OCI-LY1 (cell line): ENCODE results near the gene BAHD1.

ENCODE experiments used
- H2AFZ ChIP-seq: fragments of 200-600 bp; sonication (generic), shearing (Covaris generic); 2 replicates; pipeline ENCODE4 v1.6.0; 2014; ENCODE audit warnings: antibody characterized with exemption, mild to moderate bottlenecking, low read length
- H3F3A ChIP-seq: fragments of 200-600 bp; sonication (generic), shearing (Covaris generic); 2 replicates; pipeline ENCODE4 v1.6.0; 2014; ENCODE audit warnings: mild to moderate bottlenecking, antibody characterized with exemption, low read length, moderate library complexity; ENCODE audit not compliant: insufficient read depth
- H3K27ac ChIP-seq: fragments of 200-600 bp; sonication (generic); 2 replicates; pipeline ENCODE4 v1.5.1; 2014; ENCODE audit warnings: low read length, mixed run types, mild to moderate bottlenecking, low read depth; ENCODE audit not compliant: poor library complexity, severe bottlenecking
- H3K27me3 ChIP-seq: fragments of 200-600 bp; sonication (generic); 2 replicates; pipeline ENCODE4 v1.6.0; 2014; ENCODE audit warnings: antibody characterized with exemption, mild to moderate bottlenecking, low read length, moderate library complexity; ENCODE audit not compliant: insufficient read depth
- H3K36me3 ChIP-seq: fragments of 200-600 bp; sonication (generic); 2 replicates; pipeline ENCODE4 v1.6.1; 2014; ENCODE audit warnings: mild to moderate bottlenecking, antibody characterized with exemption, low read length, moderate library complexity, mixed read lengths; ENCODE audit not compliant: insufficient read depth
- H3K4me1 ChIP-seq: fragments of 200-600 bp; sonication (generic); 2 replicates; pipeline ENCODE4 v1.5.1; 2014; ENCODE audit warnings: mild to moderate bottlenecking, low read length, moderate library complexity; ENCODE audit not compliant: insufficient read depth, severe bottlenecking
- H3K4me2 ChIP-seq: fragments of 200-600 bp; sonication (generic), shearing (Covaris generic); 2 replicates; pipeline ENCODE4 v1.6.1; 2014; ENCODE audit warnings: low read length
- H3K4me3 ChIP-seq: fragments of 200-600 bp; sonication (generic); 2 replicates; pipeline ENCODE4 v1.5.1; 2014; ENCODE audit warnings: low read length, low read depth, mild to moderate bottlenecking, mixed read lengths; ENCODE audit not compliant: poor library complexity, severe bottlenecking
- H3K79me2 ChIP-seq: fragments of 200-600 bp; shearing (Covaris generic); 2 replicates; pipeline ENCODE4 v1.6.1; 2016; ENCODE audit warnings: mixed run types, low read length, mixed read lengths; ENCODE audit not compliant: insufficient read depth
- H3K9ac ChIP-seq: fragments of 200-600 bp; sonication (generic), shearing (Covaris generic); 2 replicates; pipeline ENCODE4 v1.6.1; 2014; ENCODE audit warnings: mild to moderate bottlenecking, low read length, mixed read lengths
- H3K9me2 ChIP-seq: fragments of 200-600 bp; sonication (generic), shearing (Covaris generic); 2 replicates; pipeline ENCODE4 v1.6.1; 2014; ENCODE audit warnings: low read depth, mild to moderate bottlenecking, low read length, mixed read lengths
- H3K9me3 ChIP-seq: fragments of 200-600 bp; shearing (Covaris generic); 2 replicates; pipeline ENCODE4 v1.6.1; 2014; ENCODE audit warnings: low read length, mixed read lengths
- H4K20me1 ChIP-seq: fragments of 200-600 bp; sonication (generic), shearing (Covaris generic); 2 replicates; pipeline ENCODE4 v1.6.0; 2016; ENCODE audit warnings: mild to moderate bottlenecking, low read length; ENCODE audit not compliant: insufficient read depth
- EZH2 ChIP-seq: fragments of 200-600 bp; sonication (generic), shearing (Covaris generic); IDR thresholded peaks from 2 replicates; pipeline ENCODE4 v1.8.0; 2017; ENCODE audit warnings: borderline replicate concordance, mixed run types, mild to moderate bottlenecking, antibody characterized with exemption, low read length, moderate library complexity, mixed read lengths
- TF ChIP-seq, protein P1 (sequence below): fragments of 200-600 bp; sonication (generic), shearing (Covaris generic); IDR thresholded peaks from 2 replicates; pipeline ENCODE4 v1.5.1; 2017; ENCODE audit warnings: mild to moderate bottlenecking, antibody characterized with exemption, low read length, moderate library complexity, mixed read lengths

BAHD1 gene

DNA sequence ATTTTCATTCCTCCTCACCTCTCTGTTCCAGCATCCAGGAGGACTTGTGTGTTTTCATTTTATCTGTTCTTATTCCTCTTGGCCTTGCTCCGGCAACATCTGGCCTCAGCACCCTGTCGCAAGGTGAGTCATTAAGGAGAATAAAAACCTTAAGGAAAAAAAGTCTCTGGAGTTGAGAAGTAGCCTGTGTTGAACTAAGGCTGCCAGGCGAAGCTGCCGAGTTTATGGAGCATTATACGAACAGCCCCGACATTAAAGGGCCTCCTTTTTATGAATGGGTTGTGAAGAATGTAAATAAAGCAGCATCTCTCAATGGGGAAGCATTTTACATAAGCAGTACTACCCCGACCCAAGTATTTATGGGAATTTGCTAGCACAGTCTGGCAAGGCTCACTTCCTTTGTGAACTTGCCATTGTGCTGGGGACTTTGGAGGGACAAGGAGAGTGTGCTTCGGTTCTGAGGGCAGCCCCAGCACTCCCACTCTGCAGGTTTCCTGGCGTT lies 4.7 kb downstream of the BAHD1 start:
- Histone ChIP-seq H3K9me3 (no peaks in the 10 kb centered on the region), H2AFZ (no peak overlapping the region), H3K4me2 (no peak overlapping the region)

DNA sequence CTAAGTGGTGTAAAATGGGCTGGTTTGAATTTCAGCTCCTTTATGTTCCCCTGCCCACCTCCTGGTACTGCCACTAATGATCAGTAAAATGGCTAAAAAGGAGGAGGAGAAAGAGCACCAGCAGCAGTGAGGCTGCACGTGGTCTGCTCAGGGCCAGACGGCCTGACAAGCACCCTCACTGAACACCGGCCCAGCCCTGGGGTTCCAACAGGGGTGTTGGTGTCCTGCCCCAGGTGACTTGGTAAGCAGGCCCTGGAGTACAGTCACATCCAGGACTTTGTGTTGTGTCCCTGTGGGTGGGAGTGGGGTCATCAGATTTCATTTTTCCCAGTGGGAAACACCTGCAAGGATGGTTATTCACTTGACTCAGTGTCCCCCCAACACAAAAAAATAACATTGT lies 5.4 kb downstream of the BAHD1 start:
- Histone ChIP-seq H3K27ac (no peak overlapping the region), H3K4me2 (no peak overlapping the region), H3K36me3 (no peaks in the 10 kb centered on the region; the same call in 1 of the 2 replicates), H3K9ac (no peak overlapping the region), H4K20me1 (peaks cover 7% of the 10 kb centered on the region; the same call in 1 of the 2 replicates), H3F3A (no peaks in the 10 kb centered on the region), H3K79me2 (no peaks in the 10 kb centered on the region; the same call in 1 of the 2 replicates), H3K9me3 (no peaks in the 10 kb centered on the region), H3K27me3 (peaks cover 5% of the 10 kb centered on the region; the same call in 1 of the 2 replicates), H3K4me3 (no peak overlapping the region), H3K9me2 (no peaks in the 10 kb centered on the region), H3K4me1 (peaks cover 10% of the 10 kb centered on the region), H2AFZ (no peak overlapping the region)
- TF ChIP-seq, protein P1, sequence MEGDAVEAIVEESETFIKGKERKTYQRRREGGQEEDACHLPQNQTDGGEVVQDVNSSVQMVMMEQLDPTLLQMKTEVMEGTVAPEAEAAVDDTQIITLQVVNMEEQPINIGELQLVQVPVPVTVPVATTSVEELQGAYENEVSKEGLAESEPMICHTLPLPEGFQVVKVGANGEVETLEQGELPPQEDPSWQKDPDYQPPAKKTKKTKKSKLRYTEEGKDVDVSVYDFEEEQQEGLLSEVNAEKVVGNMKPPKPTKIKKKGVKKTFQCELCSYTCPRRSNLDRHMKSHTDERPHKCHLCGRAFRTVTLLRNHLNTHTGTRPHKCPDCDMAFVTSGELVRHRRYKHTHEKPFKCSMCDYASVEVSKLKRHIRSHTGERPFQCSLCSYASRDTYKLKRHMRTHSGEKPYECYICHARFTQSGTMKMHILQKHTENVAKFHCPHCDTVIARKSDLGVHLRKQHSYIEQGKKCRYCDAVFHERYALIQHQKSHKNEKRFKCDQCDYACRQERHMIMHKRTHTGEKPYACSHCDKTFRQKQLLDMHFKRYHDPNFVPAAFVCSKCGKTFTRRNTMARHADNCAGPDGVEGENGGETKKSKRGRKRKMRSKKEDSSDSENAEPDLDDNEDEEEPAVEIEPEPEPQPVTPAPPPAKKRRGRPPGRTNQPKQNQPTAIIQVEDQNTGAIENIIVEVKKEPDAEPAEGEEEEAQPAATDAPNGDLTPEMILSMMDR = no peak
- no peak for TF ChIP-seq EZH2

More for the DNA sequence above, 4.7 kb downstream of the BAHD1 start:
- no peaks in the 10 kb centered on the region for H3K9me2 ChIP-seq
- peaks cover 11% of the 10 kb centered on the region for H3K4me1 ChIP-seq
- no peak overlapping the region for H3K27ac ChIP-seq
- TF ChIP-seq, protein P1 = no peak
- TF ChIP-seq EZH2 = no peak
- no peak overlapping the region for H3K4me3 ChIP-seq
- H3K36me3 ChIP-seq = no peaks in the 10 kb centered on the region; the same call in 1 of the 2 replicates
- peaks cover 5% of the 10 kb centered on the region; the same call in 1 of the 2 replicates for H3K27me3 ChIP-seq
- H3F3A ChIP-seq = no peaks in the 10 kb centered on the region
- no peak overlapping the region for H3K9ac ChIP-seq
- H4K20me1 ChIP-seq = peaks cover 7% of the 10 kb centered on the region; the same call in 1 of the 2 replicates
- no peaks in the 10 kb centered on the region; the same call in 1 of the 2 replicates for H3K79me2 ChIP-seq

- Histone ChIP-seq H3F3A (no peaks in the 10 kb centered on the region), H3K9me2 (no peaks in the 10 kb centered on the region), H3K4me1 (peaks cover 15% of the 10 kb centered on the region), H4K20me1 (peaks cover 4% of the 10 kb centered on the region; the same call in 1 of the 2 replicates), H3K79me2 (no peaks in the 10 kb centered on the region; the same call in 1 of the 2 replicates), H3K4me2 (no peak overlapping the region), H3K9ac (no peak overlapping the region), H2AFZ (no peak overlapping the region), H3K27ac (no peak overlapping the region), H3K9me3 (no peaks in the 10 kb centered on the region), H3K27me3 (no peaks in the 10 kb centered on the region; the same call in 1 of the 2 replicates), H3K4me3 (no peak overlapping the region), H3K36me3 (no peaks in the 10 kb centered on the region; the same call in 1 of the 2 replicates)
- TF ChIP-seq, protein P1 = no peak
- TF ChIP-seq EZH2 = no peak
These were observed 7.6 kb downstream of the BAHD1 start for GRCh38 chr15:40448354-40448753.
